ENCODE results near the gene ZNF3. TPM values are rescaled to one million over a fixed set of nuclear protein-coding genes. Genes with fewer than 3 reads are reported as not detected.

The ZNF3 gene
- total and polyA plus RNA-seq, 4 donors: 10.2 to 18.2 (median 12.2) TPM

DNA sequence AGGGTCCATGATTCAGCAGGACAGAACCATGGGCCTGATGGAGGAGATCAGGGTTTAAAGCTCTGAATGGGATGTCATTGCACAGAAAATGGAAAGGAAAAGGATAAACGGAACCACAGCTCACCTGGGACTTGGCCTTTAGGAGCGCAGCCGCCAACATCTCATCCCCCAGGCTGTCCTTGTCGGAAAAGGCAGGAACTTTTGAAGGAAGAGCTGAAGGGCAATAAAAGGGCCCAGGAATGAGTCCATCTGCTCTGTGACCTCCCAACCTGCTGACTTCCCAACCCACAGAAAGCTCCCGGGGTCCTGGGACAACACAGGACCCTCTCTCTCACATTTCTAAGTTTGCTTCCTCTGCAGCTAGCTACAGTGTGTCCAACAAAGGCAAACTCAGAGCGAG, 6.1 kb downstream of the ZNF3 start:
- Histone ChIP-seq H3K27ac (ENCODE audit: low read depth in 1 of 2, low read length in 2 of 2) (no peak overlapping the region), H3K36me3 (ENCODE audit: control insufficient read depth in 4 of 4, insufficient read depth in 3 of 4, low read depth in 1 of 4, low read length in 3 of 4) (peaks cover 19 to 69% (median 59%) of the 10 kb centered on the region in 4 donors), H3K4me1 (ENCODE audit: control insufficient read depth in 4 of 4, insufficient read depth in 4 of 4, low read length in 3 of 4) (peaks cover 11 to 20% (median 19%) of the 10 kb centered on the region in 4 donors), H3K9ac (ENCODE audit: low read depth in 1 of 2, low read length in 2 of 2) (no peak overlapping the region), H3K9me3 (ENCODE audit: control insufficient read depth in 4 of 4, low read length in 3 of 4) (peaks cover 20 to 25% (median 22%) of the 10 kb centered on the region in 4 donors), H3K27me3 (ENCODE audit: control insufficient read depth in 4 of 4, insufficient read depth in 4 of 4, low read length in 3 of 4) (no peaks in the 10 kb centered on the region), H3K4me3 (ENCODE audit: low read depth in 1 of 3, low read length in 3 of 3) (no peak overlapping the region)
- DNase-seq (ENCODE audit: low spot score): no peak
- 97% methylated on average over 6 of the region's 6 CpGs for WGBS
- TF ChIP-seq, protein P1, sequence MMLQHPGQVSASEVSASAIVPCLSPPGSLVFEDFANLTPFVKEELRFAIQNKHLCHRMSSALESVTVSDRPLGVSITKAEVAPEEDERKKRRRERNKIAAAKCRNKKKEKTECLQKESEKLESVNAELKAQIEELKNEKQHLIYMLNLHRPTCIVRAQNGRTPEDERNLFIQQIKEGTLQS (IDR thresholded peaks at IDR 0.05): no peak
- TF ChIP-seq YY1 (IDR thresholded peaks at IDR 0.05) (no peak), GABPA (IDR thresholded peaks at IDR 0.05 in 1 of 2, conservative IDR thresholded peaks at IDR 0.05 in 1 of 2) (no peak), NR2F2 (IDR thresholded peaks at IDR 0.05) (no peak), RAD21 (IDR thresholded peaks at IDR 0.05) (no peak), RXRA (IDR thresholded peaks at IDR 0.05) (no peak), FOXA1 (IDR thresholded peaks at IDR 0.05) (no peak), EGR1 (IDR thresholded peaks at IDR 0.05; ENCODE audit: low read depth in 2 of 2) (no peak)
- TF ChIP-seq, protein P2, sequence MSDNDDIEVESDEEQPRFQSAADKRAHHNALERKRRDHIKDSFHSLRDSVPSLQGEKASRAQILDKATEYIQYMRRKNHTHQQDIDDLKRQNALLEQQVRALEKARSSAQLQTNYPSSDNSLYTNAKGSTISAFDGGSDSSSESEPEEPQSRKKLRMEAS (IDR thresholded peaks at IDR 0.05): no peak

- no peaks in the 10 kb centered on the region for H3K27me3 ChIP-seq (ENCODE audit: control insufficient read depth in 4 of 4, insufficient read depth in 4 of 4, low read length in 3 of 4)
- H3K4me1 ChIP-seq (ENCODE audit: control insufficient read depth in 4 of 4, insufficient read depth in 4 of 4, low read length in 3 of 4): peaks cover 5 to 15% (median 13%) of the 10 kb centered on the region in 4 donors
- DNase-seq (ENCODE audit: low spot score): no peak
- peaks cover 20 to 30% (median 22%) of the 10 kb centered on the region in 4 donors for H3K9me3 ChIP-seq (ENCODE audit: control insufficient read depth in 4 of 4, low read length in 3 of 4)
- no peak overlapping the region for H3K9ac ChIP-seq (ENCODE audit: low read depth in 1 of 2, low read length in 2 of 2)
- H3K27ac ChIP-seq (ENCODE audit: low read depth in 1 of 2, low read length in 2 of 2): no peak overlapping the region
- 97% methylated on average over 7 of the region's 7 CpGs for WGBS
- TF ChIP-seq RAD21 (IDR thresholded peaks at IDR 0.05): no peak
- TF ChIP-seq NR2F2 (IDR thresholded peaks at IDR 0.05): no peak
- no peak for TF ChIP-seq RXRA (IDR thresholded peaks at IDR 0.05)
- TF ChIP-seq YY1 (IDR thresholded peaks at IDR 0.05): no peak
- no peak for TF ChIP-seq JUND (IDR thresholded peaks at IDR 0.05)
- no peak overlapping the region for H3K4me3 ChIP-seq (ENCODE audit: low read depth in 1 of 3, low read length in 3 of 3)
- H3K36me3 ChIP-seq (ENCODE audit: control insufficient read depth in 4 of 4, insufficient read depth in 3 of 4, low read depth in 1 of 4, low read length in 3 of 4): peaks cover 21 to 75% (median 65%) of the 10 kb centered on the region in 4 donors
Measured at GRCh38 chr7:100074841-100075240, 6.7 kb downstream of the ZNF3 start.

- Histone ChIP-seq H3K9me3 (ENCODE audit: control insufficient read depth in 4 of 4, low read length in 3 of 4) (peaks cover 20 to 30% (median 22%) of the 10 kb centered on the region in 4 donors), H3K27me3 (ENCODE audit: control insufficient read depth in 4 of 4, insufficient read depth in 4 of 4, low read length in 3 of 4) (no peaks in the 10 kb centered on the region), H3K9ac (ENCODE audit: low read depth in 1 of 2, low read length in 2 of 2) (no peak overlapping the region), H3K36me3 (ENCODE audit: control insufficient read depth in 4 of 4, insufficient read depth in 3 of 4, low read depth in 1 of 4, low read length in 3 of 4) (peaks cover 21 to 76% (median 67%) of the 10 kb centered on the region in 4 donors), H3K4me1 (ENCODE audit: control insufficient read depth in 4 of 4, insufficient read depth in 4 of 4, low read length in 3 of 4) (no peaks in the 10 kb centered on the region), H3K27ac (ENCODE audit: low read depth in 1 of 2, low read length in 2 of 2) (no peak overlapping the region), H3K4me3 (ENCODE audit: low read depth in 1 of 3, low read length in 3 of 3) (peak overlapping the region in 1 of 3 donors; percentile 42)
- no peak for DNase-seq (ENCODE audit: low spot score)
- no peak for TF ChIP-seq GABPA (IDR thresholded peaks at IDR 0.05 in 1 of 2, conservative IDR thresholded peaks at IDR 0.05 in 1 of 2)
- no peak for TF ChIP-seq FOXA1 (IDR thresholded peaks at IDR 0.05)
- no peak for TF ChIP-seq RAD21 (IDR thresholded peaks at IDR 0.05)
- TF ChIP-seq, protein P1 (IDR thresholded peaks at IDR 0.05): no peak
- TF ChIP-seq TAF1 (conservative IDR thresholded peaks at IDR 0.05): no peak
- TF ChIP-seq RXRA (IDR thresholded peaks at IDR 0.05): no peak
- no peak for TF ChIP-seq YY1 (IDR thresholded peaks at IDR 0.05)
- TF ChIP-seq NR2F2 (IDR thresholded peaks at IDR 0.05): no peak
- TF ChIP-seq JUND (IDR thresholded peaks at IDR 0.05): no peak
- TF ChIP-seq FOXA2 (IDR thresholded peaks at IDR 0.05): no peak
- no peak for TF ChIP-seq HNF4A (conservative IDR thresholded peaks at IDR 0.05)
- no peak for TF ChIP-seq ZBTB33 (IDR thresholded peaks at IDR 0.05)
- TF ChIP-seq, protein P3, sequence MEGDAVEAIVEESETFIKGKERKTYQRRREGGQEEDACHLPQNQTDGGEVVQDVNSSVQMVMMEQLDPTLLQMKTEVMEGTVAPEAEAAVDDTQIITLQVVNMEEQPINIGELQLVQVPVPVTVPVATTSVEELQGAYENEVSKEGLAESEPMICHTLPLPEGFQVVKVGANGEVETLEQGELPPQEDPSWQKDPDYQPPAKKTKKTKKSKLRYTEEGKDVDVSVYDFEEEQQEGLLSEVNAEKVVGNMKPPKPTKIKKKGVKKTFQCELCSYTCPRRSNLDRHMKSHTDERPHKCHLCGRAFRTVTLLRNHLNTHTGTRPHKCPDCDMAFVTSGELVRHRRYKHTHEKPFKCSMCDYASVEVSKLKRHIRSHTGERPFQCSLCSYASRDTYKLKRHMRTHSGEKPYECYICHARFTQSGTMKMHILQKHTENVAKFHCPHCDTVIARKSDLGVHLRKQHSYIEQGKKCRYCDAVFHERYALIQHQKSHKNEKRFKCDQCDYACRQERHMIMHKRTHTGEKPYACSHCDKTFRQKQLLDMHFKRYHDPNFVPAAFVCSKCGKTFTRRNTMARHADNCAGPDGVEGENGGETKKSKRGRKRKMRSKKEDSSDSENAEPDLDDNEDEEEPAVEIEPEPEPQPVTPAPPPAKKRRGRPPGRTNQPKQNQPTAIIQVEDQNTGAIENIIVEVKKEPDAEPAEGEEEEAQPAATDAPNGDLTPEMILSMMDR (IDR thresholded peaks at IDR 0.05; ENCODE audit: low read depth, low read length, missing input control): no peak
- TF ChIP-seq, protein P2 (IDR thresholded peaks at IDR 0.05): no peak
- TF ChIP-seq EGR1 (IDR thresholded peaks at IDR 0.05; ENCODE audit: low read depth in 2 of 2): no peak
- TF ChIP-seq HNF4G (IDR thresholded peaks at IDR 0.05): no peak
- no peak for TF ChIP-seq REST (IDR thresholded peaks at IDR 0.05)
- TF ChIP-seq SP1 (IDR thresholded peaks at IDR 0.05): no peak
- WGBS: 98% methylated on average over 10 of the region's 10 CpGs
Measured at GRCh38 chr7:100072462-100072861, 9.1 kb downstream of the ZNF3 start.

All from liver (tissue), 9 donors.